T-helper 1 cell treated with Interleukin-12 subunit alpha and Interleukin-12 subunit beta and Interleukin-4 antibody, amounts not matched to agents 30 μg/mL and 1 μg/mL, for 36 hours (primary cell): ENCODE measurements around the gene SLC25A25.
"Not testable (repeated sequence)": the region's sequence is repeated elsewhere in the genome, so short reads cannot be mapped to it uniquely, and the experiment has no call there.

ENCODE experiments used
- H3K27ac Mint-ChIP-seq: one replicate; pipeline ENCODE4 v1.8.0; 2021; ENCODE audit warnings: mild to moderate bottlenecking, mixed read lengths
- H3K27me3 Mint-ChIP-seq: one replicate; pipeline ENCODE4 v1.8.0; 2021; ENCODE audit warnings: low read depth, mixed read lengths
- H3K36me3 Mint-ChIP-seq: one replicate; pipeline ENCODE4 v1.8.0; 2021; ENCODE audit warnings: low read depth, mixed read lengths
- H3K4me1 Mint-ChIP-seq: one replicate; pipeline ENCODE4 v1.8.0; 2021; ENCODE audit warnings: low read depth, mixed read lengths
- H3K4me3 Mint-ChIP-seq: one replicate; pipeline ENCODE4 v1.8.0; 2021; ENCODE audit warnings: mild to moderate bottlenecking, moderate library complexity, mixed read lengths
- H3K9me3 Mint-ChIP-seq: one replicate; pipeline ENCODE4 v1.8.0; 2021; ENCODE audit warnings: mixed read lengths

The SLC25A25 gene

DNA sequence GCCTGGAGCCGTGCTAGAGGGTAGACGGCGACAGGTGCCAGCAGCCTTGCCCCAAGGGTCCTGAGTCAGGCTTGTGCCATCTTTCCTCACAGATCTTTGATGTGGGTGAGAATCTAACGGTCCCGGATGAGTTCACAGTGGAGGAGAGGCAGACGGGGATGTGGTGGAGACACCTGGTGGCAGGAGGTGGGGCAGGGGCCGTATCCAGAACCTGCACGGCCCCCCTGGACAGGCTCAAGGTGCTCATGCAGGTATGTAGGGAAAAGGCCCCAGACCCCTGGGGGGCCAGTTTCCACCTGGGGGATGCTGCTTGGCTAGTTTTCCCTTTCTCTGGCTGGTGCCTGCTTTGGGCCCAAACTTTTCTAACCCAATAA is 35.5 kb downstream of the SLC25A25 start:
- no peaks in the 10 kb centered on the region for H3K27me3 Mint-ChIP-seq
- peaks cover 21% of the 10 kb centered on the region for H3K4me1 Mint-ChIP-seq
- no peak overlapping the region for H3K4me3 Mint-ChIP-seq
- peak overlapping the region; percentile 41 for H3K27ac Mint-ChIP-seq
- H3K36me3 Mint-ChIP-seq, result peaks cover 38% of the 10 kb centered on the region
- no peaks in the 10 kb centered on the region for H3K9me3 Mint-ChIP-seq

DNA sequence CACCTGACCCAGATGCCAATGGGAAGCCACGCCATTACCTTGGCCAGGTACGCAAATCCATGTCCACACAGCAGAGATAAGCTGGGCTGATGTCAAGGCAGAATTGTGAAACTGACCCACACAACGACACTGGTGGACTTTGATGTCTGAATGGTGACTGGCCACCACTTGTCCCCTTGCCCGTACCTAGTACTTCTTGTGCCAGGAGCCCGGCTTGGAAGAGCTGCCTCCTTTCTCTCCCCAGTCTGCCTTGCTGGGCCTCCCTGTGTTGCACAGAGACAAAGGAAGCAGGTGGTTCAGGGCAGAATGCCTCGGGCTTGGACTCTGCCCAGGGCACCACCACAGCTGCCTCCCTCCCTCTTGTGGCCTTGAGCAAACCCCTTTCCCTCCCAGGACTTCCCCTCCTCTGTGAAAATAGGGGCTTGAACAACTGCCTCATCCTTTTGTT is 36.2 kb downstream of the SLC25A25 start:
- H3K4me1 Mint-ChIP-seq, result peaks cover 17% of the 10 kb centered on the region
- H3K27me3 Mint-ChIP-seq, result no peaks in the 10 kb centered on the region
- peaks cover 38% of the 10 kb centered on the region for H3K36me3 Mint-ChIP-seq
- H3K27ac Mint-ChIP-seq, result no peak overlapping the region
- no peak overlapping the region for H3K4me3 Mint-ChIP-seq
- H3K9me3 Mint-ChIP-seq, result no peaks in the 10 kb centered on the region

DNA sequence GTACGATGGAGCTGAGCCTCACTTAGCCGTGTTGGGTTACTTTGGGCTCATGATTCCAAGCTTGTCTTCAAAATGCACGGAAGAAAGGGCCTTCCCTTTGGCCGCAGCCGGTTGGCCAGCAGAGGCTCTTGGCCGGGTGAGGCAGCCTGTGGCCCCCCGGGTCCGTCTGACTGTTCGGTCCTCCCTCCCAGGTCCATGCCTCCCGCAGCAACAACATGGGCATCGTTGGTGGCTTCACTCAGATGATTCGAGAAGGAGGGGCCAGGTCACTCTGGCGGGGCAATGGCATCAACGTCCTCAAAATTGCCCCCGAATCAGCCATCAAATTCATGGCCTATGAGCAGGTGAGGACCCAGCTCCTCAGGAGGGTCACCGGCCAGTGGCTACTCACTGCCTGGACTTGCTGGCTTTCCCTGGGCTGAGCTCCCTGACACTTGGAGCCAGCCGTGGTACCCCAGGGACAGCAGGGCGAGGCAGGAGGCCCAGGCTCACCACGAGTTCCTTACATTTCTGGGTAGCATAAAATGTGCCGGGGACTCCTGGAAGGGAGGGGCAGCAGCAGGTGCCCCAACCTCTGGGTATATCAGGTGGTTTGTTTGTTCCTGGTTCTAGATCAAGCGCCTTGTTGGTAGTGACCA is 37.6 kb downstream of the SLC25A25 start:
- H3K4me3 Mint-ChIP-seq, result no peak overlapping the region
- H3K27me3 Mint-ChIP-seq, result no peaks in the 10 kb centered on the region
- peaks cover 9% of the 10 kb centered on the region for H3K4me1 Mint-ChIP-seq
- peaks cover 43% of the 10 kb centered on the region for H3K36me3 Mint-ChIP-seq
- H3K9me3 Mint-ChIP-seq, result no peaks in the 10 kb centered on the region
- H3K27ac Mint-ChIP-seq, result no peak overlapping the region

DNA sequence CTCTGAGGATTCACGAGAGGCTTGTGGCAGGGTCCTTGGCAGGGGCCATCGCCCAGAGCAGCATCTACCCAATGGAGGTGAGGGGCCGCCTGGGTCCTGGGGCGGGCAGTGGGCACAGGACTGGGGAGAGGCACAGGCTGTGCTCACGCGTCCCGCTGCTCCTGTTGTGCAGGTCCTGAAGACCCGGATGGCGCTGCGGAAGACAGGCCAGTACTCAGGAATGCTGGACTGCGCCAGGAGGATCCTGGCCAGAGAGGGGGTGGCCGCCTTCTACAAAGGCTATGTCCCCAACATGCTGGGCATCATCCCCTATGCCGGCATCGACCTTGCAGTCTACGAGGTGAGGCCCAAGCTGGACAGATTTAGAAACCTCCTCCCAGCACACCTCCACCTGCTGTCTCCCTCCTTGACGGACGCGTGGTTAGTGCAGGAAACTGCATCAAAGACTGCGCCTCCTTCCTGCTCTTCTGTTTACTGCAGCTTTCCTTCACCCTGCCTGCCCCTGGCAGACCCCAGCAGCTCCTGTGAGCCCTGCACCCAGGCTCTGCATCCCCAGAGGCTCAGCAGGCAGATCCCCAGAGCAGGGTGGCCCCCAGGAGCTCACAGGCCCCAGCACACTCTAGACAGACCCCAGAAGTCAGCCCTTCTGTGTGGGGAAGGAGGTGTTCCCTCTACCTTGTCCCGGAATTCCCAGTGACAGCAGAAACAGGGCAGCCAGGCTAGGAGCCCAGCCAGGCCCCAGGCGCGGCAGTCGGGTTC is 38.3 kb downstream of the SLC25A25 start:
- Mint-ChIP-seq H3K4me3 (no peak overlapping the region), H3K36me3 (peaks cover 38% of the 10 kb centered on the region), H3K27ac (no peak overlapping the region), H3K9me3 (no peaks in the 10 kb centered on the region), H3K4me1 (peaks cover 9% of the 10 kb centered on the region), H3K27me3 (no peaks in the 10 kb centered on the region)

DNA sequence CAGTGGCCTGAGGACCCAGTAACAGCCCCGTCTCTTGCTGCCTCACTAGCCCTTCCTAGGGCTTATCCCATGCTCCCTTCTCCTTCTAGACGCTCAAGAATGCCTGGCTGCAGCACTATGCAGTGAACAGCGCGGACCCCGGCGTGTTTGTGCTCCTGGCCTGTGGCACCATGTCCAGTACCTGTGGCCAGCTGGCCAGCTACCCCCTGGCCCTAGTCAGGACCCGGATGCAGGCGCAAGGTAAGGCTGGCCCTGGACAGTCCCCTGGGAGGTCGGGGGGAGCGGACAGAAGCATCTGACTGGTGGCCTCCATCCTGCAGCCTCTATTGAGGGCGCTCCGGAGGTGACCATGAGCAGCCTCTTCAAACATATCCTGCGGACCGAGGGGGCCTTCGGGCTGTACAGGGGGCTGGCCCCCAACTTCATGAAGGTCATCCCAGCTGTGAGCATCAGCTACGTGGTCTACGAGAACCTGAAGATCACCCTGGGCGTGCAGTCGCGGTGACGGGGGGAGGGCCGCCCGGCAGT is 39.0 kb downstream of the SLC25A25 start:
- Mint-ChIP-seq H3K27ac (no peak overlapping the region), H3K4me3 (no peak overlapping the region), H3K9me3 (no peaks in the 10 kb centered on the region), H3K4me1 (peaks cover 8% of the 10 kb centered on the region), H3K36me3 (peaks cover 38% of the 10 kb centered on the region), H3K27me3 (no peaks in the 10 kb centered on the region)

DNA sequence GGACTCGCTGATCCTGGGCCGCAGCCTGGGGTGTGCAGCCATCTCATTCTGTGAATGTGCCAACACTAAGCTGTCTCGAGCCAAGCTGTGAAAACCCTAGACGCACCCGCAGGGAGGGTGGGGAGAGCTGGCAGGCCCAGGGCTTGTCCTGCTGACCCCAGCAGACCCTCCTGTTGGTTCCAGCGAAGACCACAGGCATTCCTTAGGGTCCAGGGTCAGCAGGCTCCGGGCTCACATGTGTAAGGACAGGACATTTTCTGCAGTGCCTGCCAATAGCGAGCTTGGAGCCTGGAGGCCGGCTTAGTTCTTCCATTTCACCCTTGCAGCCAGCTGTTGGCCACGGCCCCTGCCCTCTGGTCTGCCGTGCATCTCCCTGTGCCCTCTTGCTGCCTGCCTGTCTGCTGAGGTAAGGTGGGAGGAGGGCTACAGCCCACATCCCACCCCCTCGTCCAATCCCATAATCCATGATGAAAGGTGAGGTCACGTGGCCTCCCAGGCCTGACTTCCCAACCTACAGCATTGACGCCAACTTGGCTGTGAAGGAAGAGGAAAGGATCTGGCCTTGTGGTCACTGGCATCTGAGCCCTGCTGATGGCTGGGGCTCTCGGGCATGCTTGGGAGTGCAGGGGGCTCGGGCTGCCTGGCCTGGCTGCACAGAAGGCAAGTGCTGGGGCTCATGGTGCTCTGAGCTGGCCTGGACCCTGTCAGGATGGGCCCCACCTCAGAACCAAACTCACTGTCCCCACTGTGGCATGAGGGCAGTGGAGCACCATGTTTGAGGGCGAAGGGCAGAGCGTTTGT is 39.6 kb downstream of the SLC25A25 start:
- Mint-ChIP-seq H3K27me3 (no peaks in the 10 kb centered on the region), H3K9me3 (no peaks in the 10 kb centered on the region), H3K36me3 (peaks cover 32% of the 10 kb centered on the region), H3K4me3 (no peak overlapping the region), H3K4me1 (peaks cover 6% of the 10 kb centered on the region), H3K27ac (no peak overlapping the region)

DNA sequence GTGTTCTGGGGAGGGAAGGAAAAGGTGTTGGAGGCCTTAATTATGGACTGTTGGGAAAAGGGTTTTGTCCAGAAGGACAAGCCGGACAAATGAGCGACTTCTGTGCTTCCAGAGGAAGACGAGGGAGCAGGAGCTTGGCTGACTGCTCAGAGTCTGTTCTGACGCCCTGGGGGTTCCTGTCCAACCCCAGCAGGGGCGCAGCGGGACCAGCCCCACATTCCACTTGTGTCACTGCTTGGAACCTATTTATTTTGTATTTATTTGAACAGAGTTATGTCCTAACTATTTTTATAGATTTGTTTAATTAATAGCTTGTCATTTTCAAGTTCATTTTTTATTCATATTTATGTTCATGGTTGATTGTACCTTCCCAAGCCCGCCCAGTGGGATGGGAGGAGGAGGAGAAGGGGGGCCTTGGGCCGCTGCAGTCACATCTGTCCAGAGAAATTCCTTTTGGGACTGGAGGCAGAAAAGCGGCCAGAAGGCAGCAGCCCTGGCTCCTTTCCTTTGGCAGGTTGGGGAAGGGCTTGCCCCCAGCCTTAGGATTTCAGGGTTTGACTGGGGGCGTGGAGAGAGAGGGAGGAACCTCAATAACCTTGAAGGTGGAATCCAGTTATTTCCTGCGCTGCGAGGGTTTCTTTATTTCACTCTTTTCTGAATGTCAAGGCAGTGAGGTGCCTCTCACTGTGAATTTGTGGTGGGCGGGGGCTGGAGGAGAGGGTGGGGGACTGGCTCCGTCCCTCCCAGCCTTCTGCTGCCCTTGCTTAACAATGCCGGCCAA is 40.4 kb downstream of the SLC25A25 start:
- peaks cover 30% of the 10 kb centered on the region for H3K36me3 Mint-ChIP-seq
- no peaks in the 10 kb centered on the region for H3K27me3 Mint-ChIP-seq
- no peaks in the 10 kb centered on the region for H3K9me3 Mint-ChIP-seq
- no peak overlapping the region for H3K27ac Mint-ChIP-seq
- no peak overlapping the region for H3K4me3 Mint-ChIP-seq
- H3K4me1 Mint-ChIP-seq, result peaks cover 4% of the 10 kb centered on the region

DNA sequence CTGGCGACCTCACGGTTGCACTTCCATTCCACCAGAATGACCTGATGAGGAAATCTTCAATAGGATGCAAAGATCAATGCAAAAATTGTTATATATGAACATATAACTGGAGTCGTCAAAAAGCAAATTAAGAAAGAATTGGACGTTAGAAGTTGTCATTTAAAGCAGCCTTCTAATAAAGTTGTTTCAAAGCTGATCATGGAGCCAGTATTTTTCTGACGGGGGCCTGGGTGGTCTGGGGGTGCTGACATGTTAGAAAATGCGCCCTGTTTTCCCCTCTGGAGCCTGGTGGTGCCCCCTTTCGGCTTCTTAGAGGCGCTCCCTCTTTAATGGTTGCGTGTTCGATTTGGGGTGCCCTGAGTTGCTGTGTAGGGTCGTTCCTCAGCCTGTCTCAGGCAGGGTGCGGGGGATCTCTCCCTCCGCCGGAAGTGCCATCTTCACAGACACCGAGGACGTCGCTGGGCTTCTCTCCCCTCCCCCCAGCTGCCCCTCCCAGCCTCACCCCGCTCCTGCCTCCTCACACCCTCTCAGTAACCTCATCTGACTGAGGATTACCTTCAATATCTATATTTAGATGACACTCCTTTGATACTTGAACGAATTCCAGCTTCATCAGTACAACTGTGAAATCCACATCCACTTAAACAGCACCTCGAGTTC is 41.1 kb downstream of the SLC25A25 start:
- Mint-ChIP-seq H3K27me3 (no peaks in the 10 kb centered on the region), H3K27ac (no peak overlapping the region), H3K9me3 (no peaks in the 10 kb centered on the region), H3K4me3 (no peak overlapping the region), H3K36me3 (peaks cover 26% of the 10 kb centered on the region), H3K4me1 (no peaks in the 10 kb centered on the region)

DNA sequence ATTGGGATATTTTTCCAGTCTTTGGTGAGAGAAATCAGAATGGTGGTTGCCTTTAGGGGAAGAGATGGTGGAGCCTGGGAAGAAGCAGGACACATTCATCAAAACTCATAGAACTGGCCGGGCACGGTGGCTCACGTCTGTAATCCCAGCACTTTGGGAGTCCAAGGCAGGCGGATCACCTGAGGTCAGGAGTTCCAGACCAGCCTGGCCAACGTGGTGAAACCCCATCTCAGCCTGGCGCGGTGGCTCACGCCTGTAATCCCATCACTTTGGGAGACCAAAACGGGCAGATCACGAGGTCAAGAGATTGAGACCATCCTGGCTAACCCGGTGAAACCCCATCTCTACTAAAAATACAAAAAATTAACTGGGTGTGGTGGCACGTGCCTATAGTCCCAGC is 43.7 kb downstream of the SLC25A25 start:
- H3K9me3 Mint-ChIP-seq, H3K4me3 Mint-ChIP-seq, H3K27ac Mint-ChIP-seq, H3K27me3 Mint-ChIP-seq, H3K4me1 Mint-ChIP-seq: not testable (repeated sequence)
- H3K36me3 Mint-ChIP-seq, result peaks cover 19% of the 10 kb centered on the region

DNA sequence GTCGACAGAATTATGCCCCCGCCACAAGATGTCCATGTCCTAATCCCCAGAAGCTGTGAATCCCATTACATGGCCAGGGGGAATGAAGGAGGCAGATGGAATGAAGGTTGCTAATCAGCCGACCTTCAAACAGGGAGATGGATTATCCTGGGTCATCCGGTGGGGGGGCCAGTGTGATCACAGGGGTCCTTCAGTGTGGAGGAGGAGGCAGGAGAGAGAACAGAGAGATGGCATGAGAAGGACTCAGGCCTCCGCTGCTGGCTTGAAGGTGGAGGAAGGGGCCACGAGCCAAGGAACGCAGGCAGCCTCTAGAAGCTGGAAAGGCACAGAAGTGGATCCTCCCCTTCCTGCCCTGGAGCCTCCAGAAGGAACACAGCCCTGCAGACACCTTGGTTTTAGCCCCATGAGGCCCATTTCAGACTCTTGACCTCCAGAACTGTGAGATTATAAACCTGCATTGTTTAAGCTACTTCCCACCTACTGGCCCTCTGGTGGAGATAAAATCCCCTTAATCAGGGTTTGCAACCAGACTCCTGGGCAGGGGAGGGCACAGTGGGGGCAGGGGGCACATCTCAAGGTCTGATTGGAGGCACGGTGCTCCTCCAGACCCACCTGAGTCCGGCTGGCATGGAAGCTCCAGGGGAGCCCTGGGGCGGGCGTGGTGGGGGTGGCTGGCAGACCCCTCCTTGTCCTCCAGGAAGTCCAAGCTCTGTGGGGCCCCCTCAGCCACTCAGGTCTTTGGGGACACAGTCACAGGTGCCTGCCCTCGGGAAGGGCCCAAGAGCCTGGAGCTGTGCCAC is 45.7 kb downstream of the SLC25A25 start:
- no peak overlapping the region for H3K27ac Mint-ChIP-seq
- H3K4me3 Mint-ChIP-seq, result no peak overlapping the region
- no peaks in the 10 kb centered on the region for H3K27me3 Mint-ChIP-seq
- peaks cover 14% of the 10 kb centered on the region for H3K36me3 Mint-ChIP-seq
- peaks cover 7% of the 10 kb centered on the region for H3K4me1 Mint-ChIP-seq
- no peaks in the 10 kb centered on the region for H3K9me3 Mint-ChIP-seq

DNA sequence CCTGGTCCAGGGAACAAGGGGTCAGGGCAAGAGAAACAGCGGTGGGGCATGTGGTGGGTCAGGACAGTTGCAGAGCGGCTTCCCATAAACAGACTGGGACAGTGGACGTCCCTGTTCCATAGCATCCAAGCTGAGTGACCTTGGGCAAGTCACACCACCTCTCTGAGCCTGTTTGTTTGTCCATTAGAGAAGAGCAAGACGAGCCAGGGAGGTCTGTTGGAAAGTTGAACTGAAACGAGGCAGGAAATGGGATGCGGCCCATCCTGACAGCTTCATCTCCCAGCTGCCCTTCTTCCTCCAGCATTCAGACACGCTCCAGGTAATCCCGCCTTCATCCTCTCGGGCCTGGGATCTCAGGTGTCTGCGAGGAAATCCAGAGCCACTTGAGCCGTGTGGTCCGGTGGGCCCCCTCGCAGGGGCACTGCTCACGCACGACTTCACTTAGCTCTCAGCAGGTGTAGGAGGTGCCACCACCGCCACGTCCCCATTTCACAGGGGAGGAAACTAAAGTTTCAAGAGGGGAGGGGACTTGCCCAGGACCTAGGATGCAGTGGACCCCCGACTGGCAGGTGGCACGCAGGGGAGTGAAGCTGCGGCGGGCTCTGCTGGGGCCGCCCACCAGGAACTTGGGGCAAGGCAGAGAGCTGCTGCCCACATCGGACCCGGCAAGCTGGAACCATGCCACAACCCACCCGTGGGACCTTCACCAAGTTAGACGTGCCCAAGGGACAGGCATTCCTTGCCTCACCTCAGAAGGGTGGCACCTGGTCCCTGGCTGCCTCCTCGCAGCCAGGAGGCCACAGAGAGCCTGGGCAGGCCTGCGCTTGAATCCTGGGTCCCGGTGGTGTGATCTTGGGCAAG is 46.5 kb downstream of the SLC25A25 start:
- peaks cover 14% of the 10 kb centered on the region for H3K36me3 Mint-ChIP-seq
- no peaks in the 10 kb centered on the region for H3K27me3 Mint-ChIP-seq
- H3K9me3 Mint-ChIP-seq, result no peaks in the 10 kb centered on the region
- peaks cover 7% of the 10 kb centered on the region for H3K4me1 Mint-ChIP-seq
- no peak overlapping the region for H3K4me3 Mint-ChIP-seq
- H3K27ac Mint-ChIP-seq, result no peak overlapping the region

DNA sequence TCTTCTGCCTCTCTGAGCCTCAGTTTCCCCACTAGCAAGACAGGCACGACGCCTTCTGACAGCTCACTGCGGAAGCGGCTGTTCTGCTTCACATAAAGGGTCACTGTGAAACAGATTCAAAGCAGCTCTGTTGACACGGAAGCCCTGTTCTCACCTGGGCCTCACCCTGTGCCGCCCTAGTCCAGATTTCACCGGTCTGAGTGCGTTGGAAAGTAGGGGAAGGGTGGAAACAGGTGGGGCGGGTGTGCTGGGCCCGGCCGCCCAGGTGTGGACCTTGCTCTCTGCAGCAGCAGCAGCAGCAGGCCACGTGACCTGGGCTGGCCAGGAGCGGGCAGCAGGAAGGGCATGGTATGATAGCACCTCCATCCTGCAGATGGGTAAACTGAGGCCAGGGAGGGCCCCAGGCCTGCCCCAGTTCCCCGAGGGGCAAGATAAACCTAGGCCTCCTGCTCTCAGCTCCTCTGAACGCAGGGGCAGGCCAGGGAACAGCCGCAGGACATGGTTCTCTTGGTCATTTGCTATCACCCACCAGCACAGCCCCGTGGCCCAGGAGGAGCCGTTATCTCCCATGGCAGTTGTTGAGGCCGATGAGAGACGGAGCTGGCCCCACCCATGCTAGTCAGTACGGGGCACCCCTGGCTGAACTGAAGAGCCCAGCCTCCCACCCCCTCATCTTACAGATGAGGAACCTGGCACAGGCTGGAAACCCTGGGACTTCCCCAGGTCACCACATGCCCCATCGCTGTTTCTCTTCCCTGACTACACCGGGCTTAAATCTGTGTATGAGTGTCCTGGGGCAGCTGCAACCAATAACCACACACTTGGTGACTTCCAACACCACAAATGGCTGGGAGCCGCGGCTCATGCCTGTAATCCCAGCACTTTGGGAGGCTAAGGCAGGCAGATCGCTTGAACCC is 47.4 kb downstream of the SLC25A25 start:
- no peak overlapping the region for H3K27ac Mint-ChIP-seq
- H3K36me3 Mint-ChIP-seq, result peaks cover 10% of the 10 kb centered on the region
- H3K4me1 Mint-ChIP-seq, result peaks cover 7% of the 10 kb centered on the region
- H3K9me3 Mint-ChIP-seq, result no peaks in the 10 kb centered on the region
- H3K4me3 Mint-ChIP-seq, result no peak overlapping the region
- no peaks in the 10 kb centered on the region for H3K27me3 Mint-ChIP-seq
